NOMO-1 (cell line): ENCODE data around the gene RNF212B.
"Not testable (repeated sequence)": the region's sequence is repeated elsewhere in the genome, so short reads cannot be mapped to it uniquely, and the experiment has no call there.

Experiments used
- DNase-seq, 2 experiments: peaks; one replicate each; lab custom pipeline; 2025; ENCODE audit not compliant: unreplicated experiment in 2 of 2; lab: John Stamatoyannopoulos, UW

Gene RNF212B

GRCh38 chr14:23237772-23238594 lies at the start of gene RNF212B:
Gene RNF212B (plus strand): TSS chr14:23237936. CDS start chr14:23240346, 2,410 bp downstream.
- peak; percentile 76 to 91 for DNase-seq

DNA sequence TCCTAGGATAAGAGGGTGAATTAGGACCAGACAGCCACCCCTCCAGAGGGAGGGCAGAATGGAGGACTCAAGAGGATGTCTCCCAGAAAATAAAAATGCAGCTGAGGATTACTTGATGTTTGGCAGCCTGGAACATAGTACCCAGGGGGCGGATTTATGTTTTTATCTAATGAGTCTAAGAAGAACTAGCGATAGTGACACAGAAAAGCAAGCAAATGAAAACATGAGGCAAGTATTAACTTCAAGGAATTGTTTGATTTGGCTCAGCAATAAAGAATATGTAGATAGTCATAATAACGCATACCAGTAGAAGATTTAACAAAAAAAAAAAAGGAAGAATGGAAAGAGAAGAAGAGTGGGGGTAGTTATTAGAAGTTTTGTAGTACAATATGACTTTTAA lies 44.3 kb upstream of the RNF212B start:
- no peak for DNase-seq

DNA sequence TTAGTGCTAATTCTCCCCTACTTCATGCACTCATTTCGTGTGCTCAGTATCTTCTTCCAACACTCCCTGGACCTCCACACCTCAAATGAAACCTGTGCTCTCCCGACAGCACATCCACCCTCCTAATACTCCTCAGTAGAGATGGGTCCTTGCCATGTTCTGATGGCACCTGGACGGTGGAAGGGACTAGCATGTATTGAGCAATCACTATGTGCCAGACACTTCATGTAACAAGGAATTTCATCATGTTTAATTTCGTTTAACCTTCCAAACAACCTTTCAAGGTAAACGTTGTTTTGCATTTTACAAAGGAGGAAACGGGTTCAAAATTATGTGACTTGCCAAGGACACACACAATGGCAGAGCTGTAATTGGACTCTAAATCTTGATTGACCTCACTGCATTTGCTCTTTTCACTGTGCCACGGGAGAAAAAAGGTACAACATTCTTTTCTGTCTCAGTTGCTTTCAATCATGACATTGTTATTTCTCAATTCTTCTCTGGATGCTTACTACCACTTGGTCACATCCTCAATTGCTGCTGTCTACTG lies 42.1 kb upstream of the RNF212B start:
- DNase-seq = no peak

- DNase-seq = not testable (repeated sequence)
Observed at GRCh38 chr14:23196487-23196886, 41.2 kb upstream of the RNF212B start.

- DNase-seq = not testable (repeated sequence)
Observed at GRCh38 chr14:23199141-23199540, 38.6 kb upstream of the RNF212B start.

DNA sequence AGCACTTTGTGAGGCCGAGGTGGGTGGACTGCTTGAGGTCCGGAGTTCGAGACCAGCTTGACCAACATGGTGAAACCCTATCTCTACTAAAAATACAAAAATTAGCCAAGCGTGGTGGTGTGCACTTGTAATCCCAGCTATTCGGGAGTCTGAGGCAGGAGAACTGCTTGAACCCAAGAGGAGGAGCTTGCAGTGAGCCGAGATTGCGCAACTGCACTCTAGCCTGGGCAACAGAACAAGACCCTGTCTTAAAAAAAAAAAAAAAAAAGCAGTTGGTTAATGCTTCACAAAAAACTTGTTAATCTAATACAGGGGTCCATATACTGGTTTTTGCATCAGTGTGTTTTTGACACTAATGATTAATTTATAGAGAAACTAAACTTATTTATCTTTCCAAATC lies 35.7 kb upstream of the RNF212B start:
- DNase-seq = no peak

- no peak for DNase-seq
Observed at GRCh38 chr14:23206422-23207145, 31.2 kb upstream of the RNF212B start.

- no peak for DNase-seq
Observed at GRCh38 chr14:23207146-23207540, 30.6 kb upstream of the RNF212B start.

DNA sequence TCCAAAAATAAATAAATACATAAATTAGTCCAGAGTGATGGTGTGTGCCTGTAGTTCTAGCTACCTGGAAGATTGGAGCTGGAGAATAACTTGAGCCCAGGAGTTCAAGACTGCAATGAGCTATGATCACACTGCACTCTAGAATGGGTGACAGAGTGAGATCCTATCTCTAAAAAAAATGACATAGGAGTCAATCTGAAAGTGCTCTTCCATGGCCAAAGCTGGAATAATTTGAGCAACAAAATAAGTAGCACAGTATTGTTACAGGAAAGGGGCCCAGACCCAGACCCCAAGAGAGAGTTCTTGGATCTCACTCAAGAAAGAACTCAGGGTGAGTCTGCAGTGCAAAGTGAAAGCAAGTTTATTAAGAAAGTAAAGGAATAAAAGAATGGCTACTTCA lies 29.4 kb upstream of the RNF212B start:
- no peak for DNase-seq

- DNase-seq = no peak
Observed at GRCh38 chr14:23209651-23210423, 27.9 kb upstream of the RNF212B start.

DNA sequence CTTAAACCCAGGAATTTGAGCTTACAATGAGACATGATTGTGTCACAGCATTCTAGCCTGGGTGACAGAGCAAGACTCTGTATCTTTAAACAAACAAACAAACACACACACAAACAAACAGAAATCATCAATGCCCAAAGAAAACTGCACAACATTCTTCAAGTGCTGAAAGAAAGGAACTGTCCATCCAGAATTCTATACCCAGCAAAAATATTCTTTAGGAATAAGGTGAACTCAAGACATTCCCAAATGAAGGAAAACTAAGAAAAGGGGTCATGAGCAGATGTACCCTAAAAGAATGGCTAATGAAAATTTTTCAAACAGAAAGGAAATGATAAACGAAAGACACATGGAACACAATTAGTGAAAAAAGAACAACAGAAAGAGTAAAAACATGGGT lies 22.3 kb upstream of the RNF212B start:
- DNase-seq = no peak

GRCh38 chr14:23217032-23218020 lies 20.4 kb upstream of the RNF212B start:
- no peak for DNase-seq

GRCh38 chr14:23219075-23219474 lies 18.7 kb upstream of the RNF212B start:
- DNase-seq = no peak

- DNase-seq = not testable (repeated sequence)
Observed at GRCh38 chr14:23224958-23225357, 12.8 kb upstream of the RNF212B start.

DNA sequence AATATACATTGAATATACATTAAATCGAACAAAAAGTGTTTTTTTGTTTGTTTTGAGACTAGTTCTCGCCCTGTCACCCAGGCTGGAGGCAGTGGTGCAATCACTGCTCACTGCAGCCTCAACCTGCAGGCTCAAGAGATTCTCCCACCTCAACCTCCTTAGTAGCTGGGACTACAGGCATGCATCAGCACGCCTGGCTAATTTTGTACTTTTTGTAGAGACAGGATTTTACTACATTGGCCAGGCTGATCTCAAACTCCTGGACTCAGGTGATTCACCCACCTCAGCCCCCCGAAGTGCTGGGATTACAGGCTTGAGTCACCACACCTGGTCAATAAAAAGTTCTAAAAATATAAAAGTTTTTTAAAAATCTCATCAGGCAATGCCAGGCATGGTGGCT lies 10.2 kb upstream of the RNF212B start:
- no peak for DNase-seq

DNA sequence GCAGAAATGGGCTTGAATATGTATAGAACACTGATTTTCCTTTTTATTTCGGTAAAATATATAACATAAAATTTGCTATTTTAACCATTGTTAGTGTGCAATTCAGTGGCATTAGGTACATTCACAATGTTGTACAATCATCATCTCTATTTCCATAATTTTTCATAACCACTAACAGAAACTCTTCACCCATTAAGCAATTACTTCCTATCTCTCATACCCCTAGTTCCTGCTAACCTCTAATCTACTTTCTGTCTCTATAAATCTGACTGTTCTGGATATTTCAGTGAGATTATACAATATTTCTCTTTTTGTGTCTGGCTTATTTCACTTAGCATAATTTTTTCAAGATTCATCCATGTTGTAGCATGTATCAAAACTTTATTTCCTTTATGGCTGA lies 8.9 kb upstream of the RNF212B start:
- DNase-seq = peak; percentile 4 to 75

DNA sequence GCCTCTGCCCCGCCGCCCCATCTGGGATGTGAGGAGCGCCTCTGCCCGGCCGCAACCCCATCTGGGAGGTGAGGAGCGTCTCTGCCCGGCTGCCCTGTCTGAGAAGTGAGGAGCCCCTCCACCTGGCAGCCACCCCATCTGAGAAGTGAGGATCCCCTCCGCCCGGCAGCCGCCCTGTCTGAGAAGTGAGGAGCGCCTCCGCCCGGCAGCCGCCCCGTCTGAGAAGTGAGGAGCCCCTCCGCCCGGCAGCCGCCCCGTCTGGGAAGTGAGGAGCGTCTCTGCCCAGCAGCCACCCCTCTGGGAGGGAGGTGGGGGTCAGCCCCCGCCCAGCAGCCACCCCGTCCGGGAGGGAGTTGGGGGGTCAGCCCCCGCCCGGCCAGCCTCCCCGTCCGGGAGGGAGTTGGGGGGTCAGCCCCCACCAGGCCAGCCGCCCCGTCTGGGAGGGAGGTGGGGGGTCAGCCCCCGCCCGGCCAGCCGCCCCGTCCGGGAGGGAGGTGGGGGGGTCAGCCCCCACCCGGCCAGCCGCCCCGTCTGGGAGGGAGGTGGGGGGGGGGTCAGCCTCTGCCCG lies 5.4 kb upstream of the RNF212B start:
- not testable (repeated sequence) for DNase-seq

- DNase-seq = no peak
Observed at GRCh38 chr14:23240661-23241060, 2.9 kb downstream of the RNF212B start.

- not testable (repeated sequence) for DNase-seq
Observed at GRCh38 chr14:23241061-23241715, 3.5 kb downstream of the RNF212B start.
